GM12892 (cell line): ENCODE measurements around the gene SPEF1.

Experiments
- DNase-seq: peaks from one replicate; pipeline ENCODE4 v3.0.0; 2011; ENCODE audit not compliant: insufficient read length
- FAIRE-seq: peaks from 2 replicates; lab custom pipeline; 2011; peaks lifted over from hg19 to GRCh38; lab: Jason Lieb, UNC
- POLR2A ChIP-seq: IDR thresholded peaks from 2 replicates; pipeline ENCODE4 v1.6.1; 2011; ENCODE audit warnings: low read depth, low read length, control low read depth
- POLR2AphosphoS5 ChIP-seq: IDR thresholded peaks from 2 replicates; pipeline ENCODE4 v1.6.1; 2011; ENCODE audit warnings: low read depth, low read length, control low read depth
- TAF1 ChIP-seq: IDR thresholded peaks from 2 replicates; pipeline ENCODE4 v1.6.1; 2011; ENCODE audit warnings: low read depth, mild to moderate bottlenecking, control low read depth, low read length, borderline replicate concordance

SPEF1 gene

DNA sequence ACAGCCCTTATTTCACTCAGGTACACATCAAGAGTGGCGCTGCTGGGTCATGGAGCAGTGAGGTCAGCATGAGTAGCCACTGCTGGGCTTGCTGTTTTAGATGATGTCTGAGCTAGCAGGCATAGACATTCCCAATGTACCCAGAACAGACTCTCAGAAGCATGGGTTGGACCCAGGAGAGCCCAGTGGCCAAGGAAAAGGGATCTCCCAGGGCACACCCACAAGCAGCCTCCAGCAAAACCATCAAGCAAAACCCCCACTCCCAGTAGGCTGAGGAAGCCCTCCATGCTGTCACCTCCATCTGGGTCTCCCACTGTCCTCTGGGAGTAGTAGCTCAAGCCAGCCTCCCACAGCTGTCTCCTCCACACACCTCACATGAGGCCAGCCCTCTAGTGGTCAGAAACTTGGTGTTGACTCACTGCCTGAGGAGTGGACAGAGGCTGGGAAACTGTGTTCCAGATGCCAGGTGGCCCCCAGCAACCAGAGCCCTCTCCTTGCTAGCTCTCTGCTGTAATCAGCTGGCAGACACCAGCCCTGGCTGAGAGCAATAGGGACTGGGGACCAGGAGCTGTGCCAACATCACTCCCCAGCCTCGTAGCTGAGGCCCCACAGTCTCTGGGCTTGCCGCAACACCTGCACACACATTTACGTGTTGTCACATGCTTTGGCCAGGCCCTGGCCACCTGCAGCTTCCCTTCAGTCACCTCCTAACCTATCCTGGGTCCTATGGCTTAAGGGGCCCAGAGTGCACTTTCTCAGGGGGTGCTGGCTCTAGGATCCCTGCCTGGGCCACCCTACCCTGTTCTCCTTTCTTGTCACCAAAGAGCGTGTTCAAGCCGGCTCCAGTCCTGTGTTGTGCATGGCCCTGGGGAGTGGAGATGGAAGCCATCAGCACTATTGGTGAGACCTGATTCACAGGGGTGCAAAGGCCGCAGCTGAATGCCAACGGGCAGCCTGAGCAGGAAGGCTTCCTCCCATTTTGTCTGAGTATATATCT lies 37.2 kb upstream of the SPEF1 start:
- FAIRE-seq (no peak), DNase-seq (no peak)
- TF ChIP-seq TAF1: no peak
- TF ChIP-seq POLR2A: no peak
- TF ChIP-seq POLR2AphosphoS5: no peak

DNA sequence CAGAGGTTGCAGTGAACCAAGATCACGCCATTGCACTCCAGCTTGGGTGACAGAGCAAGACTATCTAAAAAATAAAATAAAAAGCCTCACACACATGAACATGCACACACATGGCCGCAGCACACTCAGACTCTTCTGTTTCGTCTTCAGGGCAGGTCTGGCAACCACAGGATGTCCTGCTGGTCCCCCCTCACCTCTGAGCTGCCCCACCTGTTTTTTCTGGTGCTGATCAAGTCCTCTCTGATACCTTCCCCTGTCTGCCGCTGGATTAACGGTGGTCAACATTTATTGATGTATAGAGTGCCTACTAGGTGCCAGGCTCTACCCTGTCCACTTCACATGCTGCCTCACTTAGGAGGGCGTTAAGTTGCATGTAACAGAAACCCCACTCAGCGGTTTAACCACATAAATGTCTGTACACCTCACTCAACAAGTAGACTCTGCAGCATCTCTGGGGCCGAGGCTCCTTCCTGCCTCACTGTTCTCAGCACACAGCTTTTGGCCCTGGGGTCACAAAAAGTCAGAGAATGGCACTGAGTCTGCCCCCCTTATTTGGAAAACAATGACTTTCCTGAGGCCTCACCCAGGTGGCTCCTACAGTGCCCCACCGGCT lies 34.6 kb upstream of the SPEF1 start:
- TF ChIP-seq POLR2AphosphoS5 (no peak), TAF1 (no peak), POLR2A (no peak)
- no peak for FAIRE-seq
- no peak for DNase-seq

- no peak for DNase-seq
- no peak for TF ChIP-seq POLR2A
- no peak for TF ChIP-seq POLR2AphosphoS5
- no peak for TF ChIP-seq TAF1
- no peak for FAIRE-seq
Observed at GRCh38 chr20:3814928-3815495, 33.8 kb upstream of the SPEF1 start.

- DNase-seq (no peak), FAIRE-seq (no peak)
- TF ChIP-seq POLR2A: no peak
- TF ChIP-seq TAF1: no peak
- no peak for TF ChIP-seq POLR2AphosphoS5
Observed at GRCh38 chr20:3813848-3814581, 32.8 kb upstream of the SPEF1 start.

DNA sequence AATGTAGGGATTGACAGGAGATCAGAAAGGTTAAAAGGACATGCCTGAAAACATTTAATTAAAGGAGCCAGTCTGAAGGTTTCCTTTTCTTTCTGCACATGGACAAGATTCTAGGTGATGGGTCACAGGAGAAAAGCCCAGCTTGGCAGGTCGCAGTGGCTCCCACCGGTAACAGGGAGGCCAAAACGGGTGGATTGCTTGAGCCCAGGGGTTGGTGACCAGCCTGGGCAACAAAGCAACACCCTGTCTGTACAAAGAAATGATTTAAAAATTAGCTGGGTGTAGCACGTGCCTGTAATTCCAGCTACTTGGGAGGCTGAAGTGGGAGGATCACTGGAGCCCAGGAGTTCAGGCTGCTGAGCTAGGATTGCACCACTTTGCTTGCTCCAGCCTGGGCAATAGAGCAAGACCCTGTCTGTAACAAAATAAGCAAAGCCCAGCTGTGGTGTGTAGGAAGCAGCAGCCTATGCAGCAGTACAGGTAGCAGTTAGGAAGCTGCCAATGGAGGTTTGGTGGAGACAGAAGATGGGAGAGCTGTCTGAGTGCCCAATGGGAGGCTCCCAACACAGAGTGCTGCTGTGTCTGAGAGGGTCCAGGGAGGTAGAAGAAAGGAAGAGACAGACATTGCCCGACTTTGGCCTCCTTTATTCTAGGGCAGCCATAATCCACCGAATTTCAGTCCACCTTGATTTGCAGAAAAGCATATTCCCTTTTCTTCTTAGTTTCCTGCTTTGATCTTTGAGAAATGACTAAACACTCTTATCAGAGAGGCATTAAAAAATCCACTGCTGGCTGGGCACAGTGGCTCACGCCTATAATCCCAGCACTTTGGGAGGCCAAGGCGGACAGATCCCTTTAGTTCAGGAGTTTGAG lies 32.0 kb upstream of the SPEF1 start:
- FAIRE-seq (no peak), DNase-seq (no peak)
- TF ChIP-seq POLR2AphosphoS5 (no peak), POLR2A (no peak)

DNA sequence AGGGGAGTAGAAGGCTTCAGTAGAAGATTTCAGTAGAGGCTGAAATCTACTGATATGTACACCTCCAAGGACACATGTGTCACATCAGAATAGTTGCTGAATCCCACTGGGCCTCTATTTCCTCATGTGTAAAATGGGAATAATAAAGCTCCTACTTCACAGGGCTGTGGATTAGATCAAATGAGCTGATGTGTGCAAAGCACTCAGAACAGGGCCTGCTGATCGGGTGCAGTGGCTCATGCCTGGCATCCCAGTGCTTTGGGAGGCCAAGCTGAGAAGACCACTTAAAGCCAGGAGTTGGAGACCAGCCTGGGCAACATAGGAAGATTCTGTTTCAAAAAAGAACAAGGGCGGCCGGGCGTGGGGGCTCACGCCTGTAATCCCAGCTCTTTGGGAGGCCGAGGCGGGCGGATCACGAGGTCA lies 31.0 kb upstream of the SPEF1 start:
- TF ChIP-seq POLR2A: no peak
- TF ChIP-seq POLR2AphosphoS5: no peak
- no peak for TF ChIP-seq TAF1
- no peak for FAIRE-seq
- no peak for DNase-seq

GRCh38 chr20:3811467-3812258 lies 30.4 kb upstream of the SPEF1 start:
- FAIRE-seq (no peak), DNase-seq (no peak)
- TF ChIP-seq POLR2AphosphoS5 (no peak), TAF1 (no peak), POLR2A (no peak)

GRCh38 chr20:3808544-3808943 lies 27.3 kb upstream of the SPEF1 start:
- FAIRE-seq (no peak), DNase-seq (no peak)
- TF ChIP-seq POLR2A: no peak
- TF ChIP-seq TAF1: no peak
- TF ChIP-seq POLR2AphosphoS5: no peak

GRCh38 chr20:3804781-3805180 lies 23.5 kb upstream of the SPEF1 start:
- FAIRE-seq (no peak), DNase-seq (no peak)
- TF ChIP-seq POLR2A (no peak), TAF1 (no peak), POLR2AphosphoS5 (no peak)

- FAIRE-seq (no peak), DNase-seq (no peak)
- TF ChIP-seq POLR2A: no peak
- no peak for TF ChIP-seq TAF1
- no peak for TF ChIP-seq POLR2AphosphoS5
Observed at GRCh38 chr20:3804254-3804751, 23.1 kb upstream of the SPEF1 start.
